GM12891 (cell line): ENCODE results near the gene SCAP.

Experiments
- DNase-seq: peaks from one replicate; pipeline ENCODE4 v3.0.0; 2011; ENCODE audit warnings: low spot score; ENCODE audit not compliant: insufficient read length
- FAIRE-seq: peaks from 2 replicates; lab custom pipeline; 2011; peaks lifted over from hg19 to GRCh38; lab: Jason Lieb, UNC
- PAX5 ChIP-seq: IDR thresholded peaks from 2 replicates; pipeline ENCODE4 v1.6.1; 2011; ENCODE audit warnings: low read length, moderate library complexity, mild to moderate bottlenecking; ENCODE audit not compliant: insufficient read depth, severe bottlenecking
- POLR2A ChIP-seq: IDR thresholded peaks from 2 replicates; pipeline ENCODE4 v1.6.1; 2011; ENCODE audit warnings: low read depth, low read length, control low read depth
- POLR2AphosphoS5 ChIP-seq: IDR thresholded peaks from 2 replicates; pipeline ENCODE4 v1.6.1; 2011; ENCODE audit warnings: low read depth, low read length, control low read depth
- POU2F2 ChIP-seq: IDR thresholded peaks from 2 replicates; pipeline ENCODE4 v1.6.1; 2011; ENCODE audit warnings: low read depth, mild to moderate bottlenecking, control low read depth, low read length, moderate library complexity
- SPI1 ChIP-seq: IDR thresholded peaks from 2 replicates; pipeline ENCODE4 v1.6.1; 2011; ENCODE audit warnings: low read depth, low read length, control low read depth
- TAF1 ChIP-seq: IDR thresholded peaks from 2 replicates; pipeline ENCODE4 v1.6.1; 2011; ENCODE audit warnings: low read depth, low read length, control low read depth

SCAP gene

GRCh38 chr3:47418167-47419082 is 57.3 kb downstream of the SCAP start:
- FAIRE-seq = no peak
- TF ChIP-seq POU2F2 (no peak), POLR2A (no peak), SPI1 (no peak), POLR2AphosphoS5 (no peak), TAF1 (no peak), PAX5 (no peak)
- peak; percentile 44 for DNase-seq

GRCh38 chr3:47416041-47416440 is 59.7 kb downstream of the SCAP start:
- DNase-seq (no peak), FAIRE-seq (no peak)
- TF ChIP-seq POLR2AphosphoS5 (peak; percentile 22; the same call in 1 of the 2 replicates), POU2F2 (no peak)

GRCh38 chr3:47414666-47415587 is 60.8 kb downstream of the SCAP start:
- no peak for FAIRE-seq
- TF ChIP-seq POLR2A (no peak), SPI1 (no peak), POLR2AphosphoS5 (no peak; the same call in 1 of the 2 replicates), PAX5 (no peak)
- no peak for DNase-seq

- DNase-seq (no peak), FAIRE-seq (no peak)
- TF ChIP-seq POLR2AphosphoS5 (no peak; the same call in none of the 2 replicates), POLR2A (peak; percentile 35; the same call in 1 of the 2 replicates)
Observed at GRCh38 chr3:47414161-47414564, 61.6 kb downstream of the SCAP start.

GRCh38 chr3:47413751-47414150 is 62.0 kb downstream of the SCAP start:
- DNase-seq (no peak), FAIRE-seq (no peak)
- TF ChIP-seq POLR2A = no peak
- TF ChIP-seq TAF1 = no peak
- TF ChIP-seq PAX5 = no peak
- no peak for TF ChIP-seq POU2F2
- TF ChIP-seq POLR2AphosphoS5 = no peak; the same call in 1 of the 2 replicates
- no peak for TF ChIP-seq SPI1

GRCh38 chr3:47412842-47413520 is 62.8 kb downstream of the SCAP start:
- DNase-seq (no peak), FAIRE-seq (no peak)
- TF ChIP-seq POLR2AphosphoS5 = no peak

GRCh38 chr3:47412453-47412756 is 63.3 kb downstream of the SCAP start:
- DNase-seq (no peak), FAIRE-seq (no peak)
- TF ChIP-seq SPI1 = no peak
- no peak for TF ChIP-seq POU2F2
- TF ChIP-seq PAX5 = no peak
- 0 out of 2 replicates have a peak, but pooled peaks have one; percentile 1 for TF ChIP-seq POLR2AphosphoS5
- no peak for TF ChIP-seq TAF1
- 0 out of 2 replicates have a peak, but pooled peaks have one; percentile 14 for TF ChIP-seq POLR2A

- FAIRE-seq (no peak), DNase-seq (no peak)
- TF ChIP-seq PAX5 (no peak), SPI1 (no peak), POLR2AphosphoS5 (no peak), TAF1 (no peak), POLR2A (no peak), POU2F2 (no peak)
Observed at GRCh38 chr3:47411696-47412452, 63.9 kb downstream of the SCAP start.
